ENCODE data around the gene MZT2B.
"Not testable (repeated sequence)": the region's sequence is repeated elsewhere in the genome, so short reads cannot be mapped to it uniquely, and the experiment has no call there.

Gene MZT2B

DNA sequence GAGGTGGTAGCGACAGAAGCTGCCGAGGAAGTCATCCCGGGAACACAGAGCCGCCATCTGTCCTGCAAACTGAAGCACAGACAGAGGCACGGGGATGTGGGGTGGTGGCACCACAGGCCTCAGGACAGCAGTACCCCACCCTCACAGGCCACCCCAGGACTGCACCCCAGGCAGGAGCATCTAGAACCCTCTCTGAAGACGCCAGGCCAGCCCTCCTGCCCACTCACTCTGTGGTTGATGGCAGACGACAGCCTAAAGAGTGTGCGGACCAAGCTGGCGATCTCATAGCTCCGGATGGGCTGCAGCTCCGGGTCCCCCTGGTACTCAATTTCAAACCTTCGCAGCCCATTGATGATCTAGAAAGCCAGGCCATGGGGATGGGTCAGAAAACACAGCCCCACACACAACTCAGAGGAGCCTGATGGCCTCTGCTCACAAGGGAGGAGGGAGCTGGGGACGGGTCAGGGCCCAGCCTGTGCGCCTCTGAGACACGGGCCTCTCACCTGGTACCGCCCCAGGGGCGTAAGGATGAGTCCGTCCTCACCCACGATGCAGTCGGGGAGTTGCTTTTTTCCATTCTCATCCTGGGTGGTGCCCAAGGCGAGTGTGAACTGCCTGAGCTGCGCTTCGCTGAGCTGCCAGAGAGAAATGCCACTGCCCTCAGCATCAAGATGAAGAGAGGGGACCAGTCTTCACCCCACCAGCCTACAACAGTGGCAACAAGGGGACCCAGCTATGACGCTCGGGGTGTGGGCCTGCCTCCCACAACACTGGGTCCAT is 29.1 kb upstream of the MZT2B start:
- DNase-seq, result no peak

DNA sequence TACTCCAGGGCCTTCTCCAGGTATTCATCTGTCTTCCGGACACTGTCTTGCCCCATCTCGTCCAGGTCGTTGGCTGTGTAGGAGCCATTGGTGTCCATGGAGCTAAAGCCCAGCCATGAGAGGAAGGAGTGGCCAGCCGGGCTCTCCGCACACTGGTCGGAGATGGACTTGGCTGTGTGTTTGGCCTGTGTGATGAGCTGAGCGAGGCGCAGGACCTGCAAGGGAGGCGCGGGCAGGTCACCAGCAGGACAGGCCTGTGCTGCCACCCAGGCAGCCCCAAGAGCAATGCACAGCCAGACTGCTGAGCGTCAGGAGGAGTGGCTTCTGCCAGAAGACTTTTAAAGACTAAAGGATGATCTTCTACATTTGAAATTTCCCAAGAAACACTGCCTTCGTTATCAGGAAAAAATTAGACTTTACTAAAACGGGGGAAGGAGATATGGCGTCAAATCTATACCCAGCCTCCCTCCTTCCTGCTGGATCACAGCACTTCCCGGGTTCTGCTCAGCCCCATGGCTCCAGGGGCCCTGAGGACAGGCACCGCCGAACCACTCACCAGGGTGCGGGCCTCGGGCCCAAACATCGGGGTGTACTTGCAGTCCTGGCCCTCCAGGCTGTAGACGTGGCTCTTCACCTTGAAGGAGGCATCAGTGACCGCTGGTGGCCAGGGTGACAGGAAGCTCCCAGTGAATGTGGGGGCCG is 28.2 kb upstream of the MZT2B start:
- not testable (repeated sequence) for DNase-seq

DNA sequence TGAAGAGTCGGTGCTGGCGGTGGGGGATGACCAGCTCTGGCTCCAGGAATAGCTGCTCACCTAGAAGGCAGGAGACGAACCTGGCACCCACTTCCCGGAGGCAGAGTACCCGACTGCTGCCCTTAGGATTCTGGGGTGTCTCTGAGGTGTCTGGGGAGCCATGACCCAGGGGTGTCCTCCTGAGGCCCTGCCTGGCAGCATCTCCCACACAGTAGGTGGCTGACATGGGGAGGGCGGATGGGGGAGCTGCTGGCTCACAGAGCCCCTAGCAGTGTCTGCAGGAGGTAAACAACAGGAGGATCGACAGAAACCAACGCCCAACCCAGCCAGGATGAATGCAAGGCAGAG is 27.7 kb upstream of the MZT2B start:
- DNase-seq, result not testable (repeated sequence)

DNA sequence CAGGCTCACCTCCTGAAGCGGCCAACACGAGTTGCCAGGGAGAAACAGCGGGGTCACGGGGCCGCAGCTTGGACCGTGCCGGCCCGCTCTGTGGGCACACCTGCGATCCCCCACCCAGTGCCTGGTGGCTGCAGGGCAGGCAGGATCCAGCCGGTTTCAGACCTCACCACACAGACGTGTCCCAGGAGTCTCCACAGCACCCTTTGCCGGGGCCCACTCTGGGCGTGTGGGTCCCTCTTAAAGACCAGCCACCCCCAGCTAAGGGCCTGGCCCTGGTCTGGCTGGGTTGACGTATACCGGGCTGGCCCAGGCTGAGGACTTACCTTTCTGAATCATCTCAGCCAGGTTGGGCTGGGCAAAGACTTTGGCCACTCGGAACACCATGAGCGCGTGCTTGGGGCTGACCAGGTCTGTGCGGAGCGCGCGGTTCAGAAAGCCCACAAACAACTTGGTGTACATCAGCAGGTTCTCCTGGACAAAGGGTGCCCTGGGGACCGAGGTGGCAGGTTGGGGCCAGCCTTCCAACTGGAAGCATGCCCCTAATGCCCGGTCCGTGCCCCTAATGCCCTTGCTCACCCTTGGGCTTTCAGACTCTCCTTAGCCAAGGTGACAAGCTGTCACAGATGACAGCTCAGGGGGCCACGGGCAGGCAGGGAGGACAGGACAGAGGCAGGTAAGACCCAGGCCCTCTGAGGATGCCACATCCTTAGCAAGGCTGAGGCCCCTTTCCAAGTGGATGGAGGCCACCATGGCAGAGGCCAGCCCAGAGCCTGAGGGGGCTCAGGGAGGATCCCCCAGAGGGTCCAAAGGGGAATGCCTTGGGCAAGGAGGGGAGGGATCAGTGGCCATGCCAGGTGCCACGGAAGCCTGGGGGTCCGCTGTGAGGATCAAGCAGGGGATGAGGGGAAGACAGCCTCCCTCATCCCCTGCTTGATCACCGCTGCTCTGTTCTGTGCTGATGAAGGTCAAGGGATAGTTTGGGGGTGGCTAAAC is 27.0 kb upstream of the MZT2B start:
- no peak for DNase-seq

DNA sequence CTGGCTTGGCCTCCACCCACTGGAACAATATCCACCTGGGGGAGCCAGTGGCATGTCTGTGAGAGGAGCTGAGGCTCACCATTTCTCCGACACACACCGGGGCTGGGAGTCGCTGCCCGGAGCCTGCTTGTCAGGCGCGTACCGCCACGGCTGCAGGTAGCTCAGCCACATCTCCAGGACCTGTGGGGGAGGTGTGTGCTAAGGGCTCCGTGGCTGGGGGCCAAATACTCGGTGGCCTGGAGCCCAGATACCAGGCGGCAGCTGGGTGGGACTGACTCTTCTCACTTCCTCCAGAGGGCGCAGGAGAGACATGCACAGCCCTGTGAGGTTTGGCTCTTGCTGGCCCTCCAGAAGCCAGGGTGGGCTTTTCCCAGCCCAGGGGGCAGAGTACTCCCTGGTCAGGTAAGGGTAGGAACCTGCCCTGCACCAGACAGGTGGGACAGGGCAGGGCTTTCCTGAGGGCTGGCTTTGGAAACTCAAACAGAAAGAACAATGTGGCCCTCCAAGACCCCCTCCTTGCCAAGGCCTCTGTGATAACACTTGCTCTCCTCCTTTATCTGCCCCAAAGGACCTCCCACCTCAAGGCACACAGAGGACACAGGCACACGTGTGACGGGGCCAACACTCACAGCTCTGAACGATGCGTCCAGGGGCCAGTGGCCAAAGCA is 26.0 kb upstream of the MZT2B start:
- not testable (repeated sequence) for DNase-seq

DNA sequence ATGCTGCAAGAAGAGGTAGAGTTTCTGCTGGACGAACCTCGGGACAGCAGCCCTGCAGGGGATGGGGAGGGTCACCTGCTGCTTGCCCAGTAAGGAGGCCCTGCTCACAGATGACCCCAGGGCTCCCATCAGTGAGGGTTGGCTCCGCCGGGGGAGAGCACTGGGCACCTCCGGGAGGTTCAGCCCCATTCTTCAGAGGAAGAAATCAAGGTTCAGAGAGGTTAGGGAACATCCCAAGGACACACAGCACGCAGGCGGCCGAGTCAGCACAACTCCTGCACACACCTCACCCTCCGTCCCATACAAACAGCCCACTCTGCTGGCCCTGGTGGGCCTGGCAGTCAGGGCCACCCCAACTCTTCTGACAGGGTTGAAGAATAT is 25.4 kb upstream of the MZT2B start:
- no peak for DNase-seq

DNA sequence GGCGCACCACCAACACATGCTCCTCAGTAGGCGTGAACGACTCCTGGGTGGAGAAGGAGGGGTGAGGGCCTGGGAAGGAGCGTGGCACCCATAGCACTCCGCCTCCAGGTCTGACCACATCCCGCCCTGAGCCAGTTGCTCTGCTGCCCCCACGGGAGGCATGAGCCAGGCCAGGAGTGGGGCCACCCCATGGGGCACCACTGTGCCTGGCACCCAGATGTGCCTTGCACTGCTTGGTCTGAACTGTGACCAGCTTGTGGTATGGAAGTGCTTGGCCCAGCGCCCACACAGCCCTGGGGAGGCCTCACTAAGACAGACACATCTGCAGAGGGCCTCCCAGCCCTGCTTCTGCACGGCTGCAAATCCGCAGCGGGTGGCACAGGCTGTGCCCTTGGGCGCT is 24.7 kb upstream of the MZT2B start:
- DNase-seq, result not testable (repeated sequence)

DNA sequence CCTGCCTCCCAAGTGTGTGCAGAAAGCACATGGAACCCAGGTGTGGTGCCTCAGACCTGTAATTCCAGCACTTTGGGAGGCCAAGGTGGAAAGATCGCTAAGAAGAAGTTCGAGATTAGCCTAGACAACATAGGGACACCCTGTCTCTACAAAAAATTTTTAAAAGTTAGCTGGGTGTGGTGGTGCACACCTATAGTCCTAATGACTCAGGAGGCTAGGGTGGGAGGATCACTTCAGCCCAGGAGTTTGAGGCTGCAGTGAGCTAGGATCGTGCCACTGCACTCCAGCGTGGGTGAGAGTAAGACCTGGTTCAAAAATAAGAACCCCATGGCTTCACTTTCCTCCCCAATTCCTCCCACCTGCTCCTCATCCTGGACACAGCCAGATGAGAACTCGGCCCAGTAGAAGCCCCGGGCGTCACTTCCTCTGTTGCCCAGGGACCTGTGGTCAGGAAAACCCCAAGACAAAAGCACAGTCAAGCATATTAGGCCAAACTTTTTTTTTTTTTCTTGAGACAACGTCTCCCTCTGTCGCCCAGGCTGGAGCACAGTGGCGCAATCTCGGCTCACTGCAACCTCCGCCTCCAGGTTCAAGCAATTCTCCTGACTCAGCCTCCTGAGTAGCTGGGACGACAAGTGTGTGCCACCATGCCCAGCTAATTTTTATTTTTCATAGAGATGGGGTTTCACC is 24.1 kb upstream of the MZT2B start:
- DNase-seq, result not testable (repeated sequence)

DNA sequence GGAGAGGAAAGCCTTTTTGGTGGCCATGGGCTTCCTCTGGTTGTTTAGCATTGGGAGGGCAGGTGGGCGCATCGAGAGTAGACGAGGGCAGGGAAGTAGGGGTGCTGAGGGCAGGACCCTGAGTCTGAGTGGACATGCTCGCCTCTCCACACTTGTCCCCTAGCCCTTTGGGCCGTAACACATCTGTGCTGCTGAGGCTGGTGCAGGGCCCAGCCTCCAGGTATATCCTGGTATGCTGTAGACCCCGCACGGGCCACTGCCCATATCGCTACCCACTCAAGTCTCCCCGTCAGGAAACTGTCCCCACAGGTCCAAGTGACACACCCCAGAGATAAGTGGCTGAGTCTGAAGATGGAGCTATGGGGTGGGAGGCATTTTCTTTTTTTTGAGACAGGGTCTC is 23.4 kb upstream of the MZT2B start:
- DNase-seq, result no peak

DNA sequence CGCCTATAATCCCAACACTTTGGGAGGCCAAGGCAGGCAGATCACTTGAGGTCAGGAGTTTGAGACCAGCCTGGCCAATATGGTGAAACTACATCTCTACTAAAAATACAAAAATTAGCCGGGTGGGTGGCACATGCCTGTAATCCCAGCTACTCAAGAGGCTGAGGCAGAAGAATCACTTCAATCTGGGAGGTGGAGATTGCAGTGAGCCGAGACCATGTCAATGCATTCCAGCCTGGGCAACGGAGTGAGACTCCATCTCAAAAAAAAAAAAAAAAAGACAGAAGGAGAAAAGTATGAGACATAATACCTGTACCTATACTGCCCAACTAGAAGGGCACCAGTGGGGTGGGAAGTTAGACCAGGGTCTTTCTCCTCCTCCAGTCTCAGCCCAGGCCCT is 22.7 kb upstream of the MZT2B start:
- DNase-seq, result not testable (repeated sequence)

DNA sequence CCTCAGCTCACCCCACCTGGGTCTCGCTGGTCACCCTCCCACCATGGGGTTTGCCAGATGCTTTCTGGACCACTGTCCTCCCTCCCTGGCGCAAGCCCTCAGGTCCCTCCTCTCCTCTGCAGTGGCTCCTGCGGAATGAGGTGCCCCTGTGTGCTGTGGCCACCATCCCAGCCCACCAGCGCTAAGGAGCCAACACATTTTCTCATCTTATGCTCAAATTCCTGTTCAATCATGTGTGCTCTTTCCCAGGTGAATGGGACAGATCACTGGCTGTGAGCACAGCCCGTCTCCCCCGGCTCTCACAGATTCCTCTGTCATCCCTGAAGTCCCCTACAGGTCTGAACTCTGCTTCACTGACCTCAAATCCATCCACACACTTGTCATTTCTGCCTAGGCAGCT is 21.9 kb upstream of the MZT2B start:
- no peak for DNase-seq

DNA sequence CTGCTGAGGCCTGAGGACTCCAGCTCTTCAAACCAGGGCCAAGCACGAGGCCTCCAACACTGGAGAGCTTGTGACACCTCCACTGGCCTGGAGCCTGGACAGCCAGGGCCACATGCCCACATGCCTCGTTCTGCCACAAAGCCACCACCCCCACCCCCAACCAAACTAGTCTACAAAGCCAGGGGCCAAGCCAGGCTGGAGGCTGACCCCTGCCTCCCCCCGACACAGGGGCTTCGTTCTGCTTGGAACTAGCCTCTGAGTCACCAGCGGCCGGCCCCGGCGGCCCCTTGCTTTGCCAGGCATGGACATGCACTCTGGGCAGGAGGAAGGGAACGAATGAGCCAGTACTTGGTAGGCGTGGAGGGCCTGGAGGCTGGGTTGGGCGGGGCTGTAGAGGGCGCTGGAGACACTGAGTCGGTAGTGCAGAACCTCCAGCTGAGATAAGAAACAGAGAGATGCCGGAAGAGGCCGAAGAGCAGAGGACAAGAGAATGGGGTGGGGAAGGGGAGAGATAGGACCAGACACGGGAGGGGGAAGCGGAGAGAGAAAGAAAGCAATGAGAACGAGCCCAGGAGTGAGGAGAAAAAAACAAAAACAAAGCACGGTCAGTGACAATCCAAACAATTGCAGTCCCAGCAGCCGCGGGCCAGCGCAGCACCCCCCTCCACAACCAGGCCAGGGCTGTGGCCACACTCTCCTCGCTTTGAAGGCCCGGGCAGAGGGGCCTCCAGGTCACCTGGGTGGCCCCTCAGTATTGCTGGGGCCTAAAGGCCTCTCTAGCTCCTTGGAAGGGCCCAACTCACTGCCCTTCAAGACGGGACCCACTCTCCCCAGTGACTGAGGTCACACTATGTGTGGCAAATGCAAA is 21.0 kb upstream of the MZT2B start:
- not testable (repeated sequence) for DNase-seq

DNA sequence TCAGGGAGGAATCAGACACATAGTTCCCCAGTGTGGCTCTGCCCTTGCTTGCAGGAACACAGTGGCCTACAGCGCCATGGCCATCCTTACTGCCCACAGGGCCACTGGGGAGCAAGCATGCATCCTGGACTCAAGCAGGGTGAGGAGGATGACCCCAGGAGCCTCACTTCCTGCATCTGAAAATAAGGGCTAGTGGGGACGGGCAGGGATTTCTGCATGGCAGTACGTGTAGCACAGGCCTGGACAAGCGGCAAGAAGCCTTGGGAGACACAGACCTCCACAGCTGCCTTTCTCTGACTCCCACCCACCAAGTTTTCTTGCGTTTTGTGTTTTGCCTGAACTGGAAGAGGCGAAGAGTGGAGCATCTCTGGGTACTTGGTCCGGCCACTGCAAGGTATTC is 19.6 kb upstream of the MZT2B start:
- not testable (repeated sequence) for DNase-seq

DNA sequence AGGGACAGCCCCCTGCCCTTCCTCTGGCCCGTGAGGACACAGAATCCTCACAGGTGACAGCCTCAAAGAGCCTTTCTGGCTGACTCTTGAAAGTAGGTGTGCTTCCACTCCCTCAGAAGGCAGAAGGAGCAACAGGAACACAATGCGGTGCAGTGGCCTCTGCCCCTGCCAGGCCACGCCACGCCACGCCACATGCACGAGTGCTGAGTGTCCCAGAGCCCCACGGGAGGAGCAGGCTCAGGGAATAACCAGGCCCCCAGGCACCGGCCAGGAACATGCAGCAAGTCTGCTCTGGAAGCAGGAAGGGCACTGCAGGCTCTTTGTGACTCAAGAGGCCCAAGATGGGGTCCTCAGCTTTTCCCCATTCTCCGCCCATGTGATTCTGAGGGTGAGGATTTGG is 19.1 kb upstream of the MZT2B start:
- no peak for DNase-seq

DNA sequence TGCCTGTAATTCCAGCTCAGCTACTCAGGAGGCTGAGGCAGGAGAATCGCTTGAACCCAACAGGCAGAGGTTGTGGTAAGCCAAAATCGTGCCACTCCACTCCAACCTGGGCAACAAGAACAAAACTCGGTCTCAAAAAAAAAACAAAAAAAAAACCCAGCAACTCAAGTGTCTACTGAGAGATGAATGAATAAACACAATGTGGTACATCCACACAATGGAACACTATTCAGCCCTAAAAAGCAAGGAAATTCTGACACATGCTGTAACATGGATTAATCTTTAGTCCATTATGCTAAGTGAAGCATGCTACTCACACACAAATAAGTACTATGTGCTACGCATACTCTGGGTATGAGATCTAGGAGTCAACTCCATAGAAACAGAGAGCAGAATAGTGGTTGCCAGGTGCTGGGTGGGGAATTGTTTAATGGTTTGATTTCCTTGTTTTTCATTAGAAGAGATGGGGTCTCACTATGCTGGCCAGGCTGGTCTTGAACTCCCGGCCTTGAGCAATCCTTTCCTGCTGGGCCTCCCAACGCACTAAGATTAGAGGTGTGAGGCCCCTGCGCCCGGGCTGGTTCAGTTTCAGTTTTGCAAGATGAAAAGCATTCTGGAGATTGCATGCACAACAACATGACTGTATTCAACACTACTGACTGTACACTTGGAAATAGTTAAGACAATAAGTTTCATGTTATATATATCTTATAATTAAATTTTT is 16.6 kb upstream of the MZT2B start:
- DNase-seq, result no peak

DNA sequence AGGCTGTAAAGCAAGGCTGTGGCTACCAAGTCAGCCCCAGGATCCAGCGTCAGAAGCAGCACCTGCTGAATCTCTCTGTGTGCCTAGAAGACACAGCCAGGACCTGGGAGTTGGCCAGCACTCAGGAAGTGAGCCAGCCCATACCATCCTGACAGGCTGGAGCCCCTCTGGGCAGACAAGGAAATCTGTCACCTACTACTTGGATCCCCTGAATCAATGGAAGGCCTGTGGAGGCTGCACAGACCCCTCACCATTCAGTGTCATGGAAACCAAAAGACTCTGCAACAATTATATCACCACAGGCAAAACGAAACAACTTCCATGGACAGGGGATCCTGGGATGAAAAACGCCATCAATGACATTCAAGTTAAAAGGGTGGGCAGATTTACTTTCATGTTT is 15.5 kb upstream of the MZT2B start:
- DNase-seq, result not testable (repeated sequence)

DNA sequence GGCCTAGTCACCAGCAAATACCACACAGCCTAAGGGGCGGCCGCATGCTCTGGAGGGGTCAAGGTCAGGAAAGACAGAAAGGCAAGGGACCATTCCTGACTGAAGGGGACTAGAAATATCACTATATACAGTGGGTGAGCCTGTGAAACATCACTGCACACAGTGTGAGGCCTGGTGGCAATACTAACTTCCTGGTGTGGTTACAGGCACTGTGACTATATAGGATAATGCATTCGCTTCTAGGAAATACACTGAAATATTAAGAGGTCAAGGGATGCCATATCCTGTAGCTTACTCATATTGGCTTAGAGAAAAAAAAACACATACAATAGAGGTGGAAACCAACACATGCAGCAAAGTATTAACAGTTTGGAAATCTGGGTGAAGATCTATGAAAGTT is 12.9 kb upstream of the MZT2B start:
- DNase-seq, result not testable (repeated sequence)

DNA sequence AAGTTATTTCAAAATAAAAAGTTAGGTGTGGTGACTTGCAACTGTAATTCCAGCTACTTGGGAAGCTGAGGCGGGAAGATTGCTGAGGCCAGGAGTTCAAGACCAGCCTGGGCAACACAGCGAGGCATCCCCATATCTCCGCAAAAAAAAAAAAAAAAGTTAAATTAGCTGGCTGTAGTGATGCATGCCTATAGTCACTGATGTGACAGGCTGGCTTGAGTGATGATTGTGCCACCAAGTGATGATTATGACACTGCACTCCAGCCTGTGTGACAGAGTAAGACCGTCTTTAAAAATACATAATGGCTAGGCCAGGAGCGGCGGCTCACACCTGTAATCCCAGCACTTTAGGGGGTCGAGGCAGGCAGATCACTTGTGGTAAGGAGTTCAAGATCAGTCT is 12.2 kb upstream of the MZT2B start:
- DNase-seq, result no peak

DNA sequence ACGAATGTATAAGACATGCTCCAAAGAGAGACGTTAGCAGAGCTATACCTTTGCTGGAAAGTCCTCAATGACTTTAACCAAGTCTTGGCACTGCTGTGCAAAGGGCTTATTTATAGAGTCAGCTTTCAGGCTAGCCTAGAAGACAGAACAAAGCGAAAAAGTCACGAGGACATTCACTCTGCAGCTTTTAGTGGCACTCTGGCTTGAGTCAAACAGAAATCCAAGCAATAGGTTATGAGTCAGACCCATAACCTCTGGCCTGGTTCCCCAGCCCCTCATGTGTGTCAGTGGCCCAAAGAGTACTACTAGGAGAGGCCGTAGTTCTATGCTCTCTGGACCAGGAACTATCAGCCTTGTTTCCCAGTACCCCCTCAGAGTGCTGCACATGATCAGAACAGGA is 7.2 kb upstream of the MZT2B start:
- DNase-seq, result not testable (repeated sequence)

Measured in cortex of kidney (tissue), 1 donor.